ENCODE measurements around the gene SHC4. TPM values are rescaled to one million over a fixed set of nuclear protein-coding genes. Genes with fewer than 3 reads are reported as not detected.

The SHC4 gene
- total RNA-seq, 1 experiment from 2014 or later = 0.44 TPM

GRCh38 chr15:48781017-48781416 lies 182.7 kb downstream of the SHC4 start:
- no peaks in the 10 kb centered on the region for H3K9me3 ChIP-seq (ENCODE audit: insufficient read depth, low read depth)
- no peaks in the 10 kb centered on the region for H3K4me1 ChIP-seq (replicated peaks; ENCODE audit: insufficient read depth)
- TF ChIP-seq EZH2 (IDR thresholded peaks at IDR 0.05; ENCODE audit: low read depth) (no peak), CTCF (conservative IDR thresholded peaks at IDR 0.05) (no peak)
- DNase-seq = no peak
- ChIA-PET CTCF (no interaction called here), POLR2A (ENCODE audit: unreplicated experiment) (no interaction called here)
- no peaks in the 10 kb centered on the region for H3K36me3 ChIP-seq (ENCODE audit: low read depth)
- intact Hi-C loops (cut with micrococcal nuclease; ENCODE audit: unreplicated experiment) = no loop called here
- H3K27me3 ChIP-seq (ENCODE audit: insufficient read depth, low read depth) = no peaks in the 10 kb centered on the region
- H4K20me1 ChIP-seq (ENCODE audit: insufficient read depth) = no peaks in the 10 kb centered on the region
- H3K4me2 ChIP-seq = no peak overlapping the region
- BruUV-seq (replicated peaks) = no TSS peak
- no peak overlapping the region for H3K4me3 ChIP-seq
- H3K27ac ChIP-seq = no peak overlapping the region
- no peak overlapping the region for H2AFZ ChIP-seq
- H3F3A ChIP-seq (ENCODE audit: insufficient read depth, low read depth) = no peaks in the 10 kb centered on the region
- H3K79me2 ChIP-seq (ENCODE audit: low read depth) = no peaks in the 10 kb centered on the region
- H3K9me2 ChIP-seq (ENCODE audit: insufficient read depth) = no peaks in the 10 kb centered on the region

- no peaks in the 10 kb centered on the region for H3K36me3 ChIP-seq (ENCODE audit: low read depth)
- POLR2A ChIA-PET (ENCODE audit: unreplicated experiment) = no interaction called here
- no peaks in the 10 kb centered on the region for H4K20me1 ChIP-seq (ENCODE audit: insufficient read depth)
- H3F3A ChIP-seq (ENCODE audit: insufficient read depth, low read depth) = no peaks in the 10 kb centered on the region
- H3K4me3 ChIP-seq = no peak overlapping the region
- TF ChIP-seq EZH2 (IDR thresholded peaks at IDR 0.05; ENCODE audit: low read depth) = no peak
- TF ChIP-seq CTCF (conservative IDR thresholded peaks at IDR 0.05) = no peak
- no peaks in the 10 kb centered on the region for H3K79me2 ChIP-seq (ENCODE audit: low read depth)
- no peak overlapping the region for H3K4me2 ChIP-seq
- BruUV-seq (replicated peaks) = no TSS peak
- H3K27ac ChIP-seq = no peak overlapping the region
- no peaks in the 10 kb centered on the region for H3K9me3 ChIP-seq (ENCODE audit: insufficient read depth, low read depth)
- H3K9me2 ChIP-seq (ENCODE audit: insufficient read depth) = no peaks in the 10 kb centered on the region
- H3K4me1 ChIP-seq (replicated peaks; ENCODE audit: insufficient read depth) = no peaks in the 10 kb centered on the region
- intact Hi-C loops (cut with micrococcal nuclease; ENCODE audit: unreplicated experiment) = no loop called here
- DNase-seq = no peak
- CTCF ChIA-PET = no interaction called here
- H3K27me3 ChIP-seq (ENCODE audit: insufficient read depth, low read depth) = no peaks in the 10 kb centered on the region
- no peak overlapping the region for H2AFZ ChIP-seq
Measured at GRCh38 chr15:48778331-48778730, 185.4 kb downstream of the SHC4 start.

DNA sequence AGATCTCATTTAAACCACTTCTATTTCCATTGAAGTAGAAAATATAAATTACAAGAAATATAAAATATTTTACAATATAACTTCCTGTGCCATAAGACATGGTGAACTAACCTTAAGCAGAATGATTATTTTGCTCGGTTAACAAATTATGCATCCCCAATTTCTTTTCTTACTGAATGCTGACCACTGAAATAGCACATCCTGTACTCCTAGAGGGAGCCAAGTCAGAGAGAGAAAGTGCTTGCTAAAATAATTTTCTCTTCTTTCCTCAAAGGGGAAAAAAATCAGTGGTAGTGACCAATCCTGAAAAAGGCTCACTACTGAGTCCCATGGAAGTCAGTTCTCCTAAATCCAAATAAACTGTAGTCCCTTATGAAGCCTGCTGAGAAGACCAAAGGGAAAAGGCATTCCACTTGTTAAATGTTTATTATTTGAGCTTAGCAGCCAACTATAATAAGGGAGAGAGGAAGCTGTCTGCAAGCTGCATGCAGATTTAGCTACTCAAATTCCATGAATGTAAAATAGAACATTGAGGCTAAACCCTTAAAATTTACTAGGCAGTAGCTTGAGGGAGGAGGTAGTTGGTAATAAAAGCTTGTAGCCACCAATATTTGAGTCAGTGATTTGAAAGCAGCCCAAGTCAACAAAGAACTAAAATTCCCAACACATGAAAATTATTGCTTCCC lies 185.9 kb downstream of the SHC4 start:
- Histone ChIP-seq H2AFZ (no peak overlapping the region), H3K36me3 (ENCODE audit: low read depth) (no peaks in the 10 kb centered on the region), H3F3A (ENCODE audit: insufficient read depth, low read depth) (no peaks in the 10 kb centered on the region), H3K4me2 (no peak overlapping the region), H3K27me3 (ENCODE audit: insufficient read depth, low read depth) (no peaks in the 10 kb centered on the region), H3K27ac (no peak overlapping the region), H3K9me3 (ENCODE audit: insufficient read depth, low read depth) (no peaks in the 10 kb centered on the region), H3K9me2 (ENCODE audit: insufficient read depth) (no peaks in the 10 kb centered on the region), H3K4me1 (replicated peaks; ENCODE audit: insufficient read depth) (no peaks in the 10 kb centered on the region), H3K4me3 (no peak overlapping the region), H4K20me1 (ENCODE audit: insufficient read depth) (no peaks in the 10 kb centered on the region), H3K79me2 (ENCODE audit: low read depth) (no peaks in the 10 kb centered on the region)
- ChIA-PET CTCF (no interaction called here), POLR2A (ENCODE audit: unreplicated experiment) (no interaction called here)
- no peak for DNase-seq
- no peak for TF ChIP-seq CTCF (conservative IDR thresholded peaks at IDR 0.05)
- no peak for TF ChIP-seq EZH2 (IDR thresholded peaks at IDR 0.05; ENCODE audit: low read depth)
- intact Hi-C loops (cut with micrococcal nuclease; ENCODE audit: unreplicated experiment) = no loop called here
- BruUV-seq (replicated peaks) = no TSS peak

Data from PC-9 (cell line).